K562 (cell line): ENCODE data around the gene TMPO. TPM values are rescaled to one million over a fixed set of nuclear protein-coding genes. Genes with fewer than 3 reads are reported as not detected.

Source experiments
- CTBP1 ChIP-seq: fragments of 450-650 bp; IDR thresholded peaks from 2 replicates; pipeline ENCODE4 v1.6.1; 2016; ENCODE audit warnings: borderline replicate concordance
- FOXP1 ChIP-seq: sonication (generic); formaldehyde crosslinking; IDR thresholded peaks from 2 replicates; pipeline ENCODE4 v1.8.0; 2022; ENCODE audit warnings: mild to moderate bottlenecking, missing genetic modification reagents
- GATAD2A ChIP-seq: fragments of 450-650 bp; IDR thresholded peaks from 2 replicates; pipeline ENCODE4 v1.6.1; 2017
- HNRNPH1 ChIP-seq: fragments of 200-400 bp; formaldehyde crosslinking; optimal IDR thresholded peaks from 2 replicates; pipeline ENCODE3; 2017; ENCODE audit warnings: low read depth, mild to moderate bottlenecking, low read length, moderate library complexity
- KLF16 ChIP-seq: IDR thresholded peaks from 2 replicates; pipeline ENCODE4 v1.6.1; 2016; ENCODE audit warnings: antibody characterized with exemption
- L3MBTL2 ChIP-seq: fragments of 450-650 bp; IDR thresholded peaks from 2 replicates; pipeline ENCODE4 v1.6.1; 2016; ENCODE audit warnings: mild to moderate bottlenecking, moderate library complexity
- MCM3 ChIP-seq: fragments of 450-650 bp; IDR thresholded peaks from 2 replicates; pipeline ENCODE4 v1.6.1; 2016
- MEF2A ChIP-seq: IDR thresholded peaks from 2 replicates; pipeline ENCODE4 v1.6.1; 2011; ENCODE audit warnings: low read depth, mild to moderate bottlenecking, low read length, moderate library complexity; ENCODE audit not compliant: control insufficient read depth
- PBX2 ChIP-seq, 2 experiments: IDR thresholded peaks in 1 of 2; conservative IDR thresholded peaks in 1 of 2; 2 replicates each; pipeline ENCODE4 v1.6.1; 2016; ENCODE audit warnings: low read depth in 2 of 2, mild to moderate bottlenecking in 1 of 2, missing compliant biosample characterization in 1 of 2, missing genetic modification characterization in 1 of 2, moderate library complexity in 1 of 2
- RNF2 ChIP-seq: sonication (generic); IDR thresholded peaks from 2 replicates; pipeline ENCODE4 v1.6.1; 2016
- RUNX1 ChIP-seq: sonication (generic); IDR thresholded peaks from 2 replicates; pipeline ENCODE4 v1.6.1; 2016; ENCODE audit warnings: antibody characterized with exemption, low read depth
- SMAD4 ChIP-seq: fragments of 250-450 bp; sonication (Bioruptor Pico); conservative IDR thresholded peaks from 2 replicates; pipeline ENCODE4 v1.8.0; 2021; ENCODE audit warnings: inconsistent platforms, mild to moderate bottlenecking, moderate library complexity
- SMARCC2 ChIP-seq: fragments of 450-650 bp; IDR thresholded peaks from 2 replicates; pipeline ENCODE4 v1.6.1; 2017; ENCODE audit warnings: antibody characterized with exemption, moderate library complexity, mild to moderate bottlenecking, low read depth
- TEAD4 ChIP-seq, 2 experiments: sonication (generic) in 1 of 2; formaldehyde crosslinking in 1 of 2; IDR thresholded peaks; 2 replicates each; pipeline versions ENCODE4 v1.6.1 to v1.8.0; 2012 to 2022; ENCODE audit warnings: borderline replicate concordance in 1 of 2, inconsistent platforms in 1 of 2, low read length in 1 of 2, mild to moderate bottlenecking in 1 of 2, missing genetic modification reagents in 1 of 2
- XRCC5 ChIP-seq: fragments of 200-400 bp; formaldehyde crosslinking; IDR thresholded peaks from 2 replicates; pipeline ENCODE4 v1.6.1; 2017; ENCODE audit warnings: low read depth, mild to moderate bottlenecking, low read length
- YBX1 ChIP-seq: fragments of 450-650 bp; IDR thresholded peaks from 2 replicates; pipeline ENCODE4 v1.7.1; 2016; ENCODE audit warnings: mild to moderate bottlenecking
- YY1 ChIP-seq, 3 experiments: IDR thresholded peaks; 2 replicates each; pipeline ENCODE4 v1.6.1; 2011; ENCODE audit warnings: low read length in 2 of 3, mild to moderate bottlenecking in 2 of 3, moderate library complexity in 2 of 3, borderline replicate concordance in 1 of 3, control low read depth in 1 of 3, low read depth in 1 of 3; ENCODE audit not compliant: insufficient read depth in 3 of 3, insufficient replicate concordance in 2 of 3, control insufficient read depth in 1 of 3, insufficient read length in 1 of 3; ENCODE audit errors: extremely low read depth in 1 of 3
- ZC3H4 ChIP-seq: sonication (generic); formaldehyde crosslinking; IDR thresholded peaks from 2 replicates; pipeline ENCODE4 v1.9.0; 2021; ENCODE audit warnings: missing genetic modification reagents, borderline replicate concordance
- ZNF282 ChIP-seq: sonication (generic); formaldehyde crosslinking; IDR thresholded peaks from 2 replicates; pipeline ENCODE4 v1.8.1; 2023; ENCODE audit warnings: missing genetic modification reagents
- ZNF311 ChIP-seq: fragments of 250-450 bp; sonication (Bioruptor Pico); IDR thresholded peaks from 2 replicates; pipeline ENCODE4 v1.4.0; 2020; ENCODE audit warnings: mild to moderate bottlenecking, moderate library complexity
- ZNF384 ChIP-seq: IDR thresholded peaks from 2 replicates; pipeline ENCODE4 v1.6.1; 2012; ENCODE audit warnings: low read depth, low read length, improper control_type of control experiment
- ZNF551 ChIP-seq: fragments of 250-450 bp; sonication (Bioruptor Pico); IDR thresholded peaks from 2 replicates; pipeline ENCODE4 v1.5.0; 2021; ENCODE audit warnings: mild to moderate bottlenecking, moderate library complexity
- ZNF707 ChIP-seq: fragments of 250-450 bp; sonication (Bioruptor Pico); conservative IDR thresholded peaks from 2 replicates; pipeline ENCODE4 v1.8.0; 2022; ENCODE audit warnings: inconsistent platforms, mild to moderate bottlenecking, moderate library complexity
- polyA plus RNA-seq, 8 experiments: library from polyadenylated mRNA; depleted of rRNA in 4 of 8; stranded (reverse) in 5 of 8; unstranded in 3 of 8; fragments of >200 nt; fragmentation: Nextera tagmentation in 2 of 8; fragmentation: Illumina TruSeq in 1 of 8; extraction: Ambion mirVana in 2 of 8; extraction: Trizol in 1 of 8; gene quantifications; 2 replicates each; pipeline versions ENCODE4 v1.2.1 to v1.2.3, GENCODE V29; 2011 to 2014; ENCODE audit warnings: inconsistent platforms in 1 of 8, missing spikeins in 1 of 8
- total RNA-seq, 7 experiments: library from RNA; depleted of rRNA in 6 of 7; stranded (reverse); fragments of >200 nt in 6 of 7; fragmentation: Illumina TruSeq in 2 of 7; extraction: Trizol in 2 of 7; gene quantifications; 2 replicates each; pipeline versions ENCODE4 v1.2.1 to v1.2.3, GENCODE V29; 2011 to 2021; ENCODE audit warnings: low replicate concordance in 1 of 7

Gene TMPO
- total and polyA plus RNA-seq, 9 of the 15 experiments (the other 6 are each of a cell fraction or from before 2014, with no cell fraction given), result 62.1 to 263 (median 182) TPM

GRCh38 chr12:98509063-98509462 is 6.3 kb upstream of the TMPO start (continued):
- no peak for TF ChIP-seq RUNX1
- TF ChIP-seq SMARCC2, result peak; percentile 90
- no peak for TF ChIP-seq PBX2 (CRISPR knock-in tag; IDR thresholded peaks at IDR 0.05; ENCODE audit: low read depth)
- TF ChIP-seq PBX2 (tag; conservative IDR thresholded peaks at IDR 0.05; ENCODE audit: low read depth), result no peak
- TF ChIP-seq MEF2A, result peak; percentile 49; the same call in 1 of the 2 replicates
- TF ChIP-seq RNF2, result peak; percentile 53; the same call in 1 of the 2 replicates
- no peak for TF ChIP-seq HNRNPH1
- peak; percentile 66 for TF ChIP-seq SMAD4
- TF ChIP-seq GATAD2A, result peak; percentile 75; the same call in 1 of the 2 replicates
- no peak for TF ChIP-seq YY1 (IDR thresholded peaks at IDR 0.05; ENCODE audit: borderline replicate concordance in 1 of 3, control insufficient read depth in 1 of 3, extremely low read depth in 1 of 3, insufficient read depth in 3 of 3, insufficient read length in 1 of 3, insufficient replicate concordance in 2 of 3, low read depth in 1 of 3, low read length in 2 of 3)
- TF ChIP-seq L3MBTL2, result no peak
- no peak for TF ChIP-seq FOXP1 (CRISPR knock-in tag)
- TF ChIP-seq XRCC5, result no peak
- no peak for TF ChIP-seq ZNF282 (CRISPR knock-in tag)
- TF ChIP-seq KLF16, result peak; percentile 82
- TF ChIP-seq MCM3, result no peak
- TF ChIP-seq ZC3H4, result no peak
- no peak for TF ChIP-seq ZNF311 (CRISPR knock-in tag)
- TF ChIP-seq CTBP1, result peak; percentile 92
- no peak for TF ChIP-seq YBX1
- no peak for TF ChIP-seq ZNF707 (CRISPR knock-in tag)
- no peak for TF ChIP-seq ZNF551 (CRISPR knock-in tag)
- peak; percentile 94 for TF ChIP-seq TEAD4 (IDR thresholded peaks at IDR 0.05; ENCODE audit: low read length)
- no peak for TF ChIP-seq TEAD4 (CRISPR knock-in tag; IDR thresholded peaks at IDR 0.05; ENCODE audit: borderline replicate concordance)
- peak; percentile 73 for TF ChIP-seq ZNF384
